Lower leg skin (tissue), 3 donors: ENCODE data around the gene CDC7.

Experiments
- CTCF ChIP-seq, 3 donors: fragments of 450-650 bp; IDR thresholded peaks; one replicate each; pipeline ENCODE4 v1.5.1; 2016; ENCODE audit warnings: antibody characterized with exemption in 3 of 3, mild to moderate bottlenecking in 3 of 3, moderate library complexity in 2 of 3
- POLR2A ChIP-seq, 2 donors: fragments of 450-650 bp; IDR thresholded peaks; one replicate each; pipeline ENCODE4 v1.6.1; 2016 to 2017; ENCODE audit warnings: antibody characterized with exemption in 2 of 2, mild to moderate bottlenecking in 1 of 2, moderate library complexity in 1 of 2

GRCh38 chr1:91549041-91549735, 48.5 kb downstream of the CDC7 start:
- TF ChIP-seq POLR2A (IDR thresholded peaks at IDR 0.05) (no peak), CTCF (IDR thresholded peaks at IDR 0.05) (no peak)
